IMR-90 (cell line): ENCODE data around the gene ZSCAN10. TPM values are rescaled to one million over a fixed set of nuclear protein-coding genes. Genes with fewer than 3 reads are reported as not detected.

Source experiments
- ATAC-seq: fragments of 200-7000 bp; cut with Tn5 transposase; 2 replicates; pipeline ENCODE4 v1.9.1; 2020; ENCODE audit warnings: low read depth, mild to moderate bottlenecking, moderate library complexity
- BruUV-seq: library from RNA; stranded (reverse); fragments of 400-500 nt; replicated peaks from 2 replicates; lab custom pipeline; 2021; lab: Mats Ljungman, UMichigan
- CTCF ChIA-PET: fragments of 300-600 bp; formaldehyde crosslinking; extraction: SDS; loops from one replicate; lab custom pipeline; 2021; ENCODE audit warnings: antibody characterized with exemption; lab: Yijun Ruan, JAX
- POLR2A ChIA-PET: fragments of 300-600 bp; sonication (Branson Sonifier 250); formaldehyde crosslinking; loops from one replicate; lab custom pipeline; 2022; ENCODE audit warnings: antibody characterized with exemption; ENCODE audit not compliant: unreplicated experiment; lab: Charles Lee
- DNase-seq: peaks from one replicate; pipeline ENCODE4 v3.0.0; 2013
- H2AFZ ChIP-seq: replicated peaks from 2 replicates; pipeline ENCODE3; 2013; ENCODE audit warnings: low read length, mild to moderate bottlenecking; ENCODE audit not compliant: poor library complexity
- H2AK5ac ChIP-seq: 2 replicates; pipeline ENCODE4 v1.6.1; 2013; ENCODE audit warnings: low read depth, low read length, inconsistent platforms
- H2AK9ac ChIP-seq: replicated peaks from 2 replicates; pipeline ENCODE3; 2013; ENCODE audit warnings: mild to moderate bottlenecking, low read depth, low read length, moderate library complexity; ENCODE audit not compliant: poor library complexity
- H2BK120ac ChIP-seq: 2 replicates; pipeline ENCODE4 v1.6.1; 2013; ENCODE audit warnings: low read depth, low read length, inconsistent platforms
- H2BK15ac ChIP-seq: 3 replicates; pipeline ENCODE4 v1.6.1; 2013; ENCODE audit warnings: low read depth, low read length, inconsistent platforms
- H2BK20ac ChIP-seq: 2 replicates; pipeline ENCODE4 v1.6.1; 2013; ENCODE audit warnings: low read depth, mild to moderate bottlenecking, inconsistent platforms, low read length, moderate library complexity
- H2BK5ac ChIP-seq: 2 replicates; pipeline ENCODE4 v1.6.1; 2013; ENCODE audit warnings: mild to moderate bottlenecking, low read depth, low read length, inconsistent platforms; ENCODE audit not compliant: poor library complexity, severe bottlenecking
- H3K14ac ChIP-seq: replicated peaks from 2 replicates; pipeline ENCODE4 v1.6.1; 2013; ENCODE audit warnings: low read depth, low read length, inconsistent platforms
- H3K18ac ChIP-seq: 2 replicates; pipeline ENCODE4 v1.6.1; 2013; ENCODE audit warnings: low read depth, low read length, control low read depth
- H3K23ac ChIP-seq: 2 replicates; pipeline ENCODE4 v1.6.1; 2013; ENCODE audit warnings: low read depth, low read length, inconsistent platforms
- H3K27ac ChIP-seq: 2 replicates; pipeline ENCODE4 v1.5.1; 2013; ENCODE audit warnings: mild to moderate bottlenecking, control low read depth, low read length; ENCODE audit not compliant: insufficient read depth
- H3K27me3 ChIP-seq: 2 replicates; pipeline ENCODE4 v1.6.1; 2013; ENCODE audit warnings: low read length; ENCODE audit not compliant: control insufficient read depth, insufficient read depth
- H3K36me3 ChIP-seq: 2 replicates; pipeline ENCODE4 v1.6.1; 2013; ENCODE audit warnings: low read length, mixed read lengths; ENCODE audit not compliant: control insufficient read depth, insufficient read depth
- H3K4ac ChIP-seq: 2 replicates; pipeline ENCODE4 v1.6.1; 2013; ENCODE audit warnings: low read depth, low read length, inconsistent platforms
- H3K4me1 ChIP-seq: 2 replicates; pipeline ENCODE4 v1.6.1; 2013; ENCODE audit warnings: low read length, mixed read lengths; ENCODE audit not compliant: control insufficient read depth, insufficient read depth
- H3K4me2 ChIP-seq: 2 replicates; pipeline ENCODE4 v1.6.1; 2013; ENCODE audit warnings: low read depth, mild to moderate bottlenecking, control low read depth, low read length, moderate library complexity
- H3K4me3 ChIP-seq: 2 replicates; pipeline ENCODE4 v1.5.1; 2013; ENCODE audit warnings: low read depth, mild to moderate bottlenecking, control low read depth, low read length, moderate library complexity; ENCODE audit not compliant: insufficient read depth
- H3K56ac ChIP-seq: 2 replicates; pipeline ENCODE4 v1.6.1; 2013; ENCODE audit warnings: low read length, inconsistent platforms; ENCODE audit not compliant: insufficient read depth; ENCODE audit errors: extremely low read depth
- H3K79me1 ChIP-seq, 2 experiments: 2 replicates each; pipeline ENCODE4 v1.6.1; 2013; ENCODE audit warnings: low read length in 2 of 2, inconsistent platforms in 1 of 2, low read depth in 1 of 2
- H3K9ac ChIP-seq: 2 replicates; pipeline ENCODE4 v1.6.1; 2013; ENCODE audit warnings: low read depth, low read length, control low read depth
- H3K9me1 ChIP-seq: 2 replicates; pipeline ENCODE4 v1.6.1; 2013; ENCODE audit warnings: low read length, inconsistent platforms; ENCODE audit not compliant: insufficient read depth
- H3K9me3 ChIP-seq: 2 replicates; pipeline ENCODE4 v1.6.1; 2013; ENCODE audit warnings: low read length; ENCODE audit not compliant: control insufficient read depth, insufficient read depth
- H4K20me1 ChIP-seq: 2 replicates; pipeline ENCODE4 v1.6.1; 2013; ENCODE audit warnings: low read length, inconsistent platforms; ENCODE audit not compliant: insufficient read depth
- H4K5ac ChIP-seq: 2 replicates; pipeline ENCODE4 v1.6.1; 2013; ENCODE audit warnings: mild to moderate bottlenecking, low read depth, low read length, control low read depth
- H4K8ac ChIP-seq, 2 experiments: 2 replicates each; pipeline ENCODE4 v1.6.1; 2013; ENCODE audit warnings: low read depth in 2 of 2, low read length in 2 of 2, control low read depth in 1 of 2, inconsistent platforms in 1 of 2
- H4K91ac ChIP-seq: 2 replicates; pipeline ENCODE4 v1.6.1; 2013; ENCODE audit warnings: low read depth, low read length, inconsistent platforms; ENCODE audit not compliant: insufficient read depth
- CEBPB ChIP-seq: IDR thresholded peaks from 2 replicates; pipeline ENCODE4 v1.6.1; 2012; ENCODE audit warnings: low read depth, low read length, improper control_type of control experiment
- MAZ ChIP-seq: IDR thresholded peaks from 2 replicates; pipeline ENCODE4 v1.6.1; 2012; ENCODE audit warnings: low read depth, mild to moderate bottlenecking, low read length, improper control_type of control experiment, moderate library complexity, borderline replicate concordance
- MXI1 ChIP-seq: IDR thresholded peaks from 2 replicates; pipeline ENCODE4 v1.6.1; 2012; ENCODE audit warnings: low read depth, mild to moderate bottlenecking, low read length, moderate library complexity, borderline replicate concordance
- POLR2A ChIP-seq: IDR thresholded peaks from 2 replicates; pipeline ENCODE4 v1.6.1; 2012; ENCODE audit warnings: mild to moderate bottlenecking, low read depth, low read length
- RAD21 ChIP-seq: IDR thresholded peaks from 2 replicates; pipeline ENCODE4 v1.6.1; 2012; ENCODE audit warnings: low read length, improper control_type of control experiment
- WGBS, 2 experiments: methylation state at CpG; one replicate each; pipeline versions ENCODE4 v1.1.5 to v1.1.7; 2013; ENCODE audit warnings: missing lambda C conversion rate in 2 of 2; ENCODE audit not compliant: insufficient read length in 1 of 2; ENCODE audit errors: extremely low coverage in 2 of 2; 5-methylcytosine and 5-hydroxymethylcytosine counted together
- dilution Hi-C: fragments of 300-500 bp; cut with HindIII; formaldehyde crosslinking; loops from one replicate; pipeline ENCODE4 v1.14.3; 2018; ENCODE audit warnings: low sequenced_read_pairs; ENCODE audit not compliant: unreplicated experiment
- in situ Hi-C: fragments of 300-500 bp; cut with MboI; formaldehyde crosslinking; loops from 3 replicates; pipeline ENCODE4 v1.14.3; 2019; ENCODE audit warnings: low sequenced_read_pairs, inconsistent platforms, mixed read lengths
- intact Hi-C: fragments of 100-400 bp; cut with micrococcal nuclease; formaldehyde crosslinking; loops from 2 replicates; pipeline ENCODE4 v1.10.0; 2022
- polyA plus RNA-seq, 3 experiments: library from polyadenylated mRNA; depleted of rRNA; stranded (reverse); fragments of >200 nt; gene quantifications; 2 replicates each; pipeline ENCODE4 v1.2.3, GENCODE V29; 2012; ENCODE audit warnings: low replicate concordance in 1 of 3
- total RNA-seq: library from RNA; depleted of rRNA; stranded (reverse); fragments of >200 nt; gene quantifications from 2 replicates; pipeline ENCODE4 v1.2.3, GENCODE V29; 2012
- TF ChIP-seq, protein P1 (sequence below): conservative IDR thresholded peaks from 2 replicates; pipeline ENCODE4 v1.5.1; 2012; ENCODE audit warnings: mild to moderate bottlenecking, low read depth, low read length, improper control_type of control experiment
- TF ChIP-seq, protein P2 (sequence below): fragments of 150-350 bp; IDR thresholded peaks from 2 replicates; pipeline ENCODE4 v1.6.1; 2017; ENCODE audit warnings: mild to moderate bottlenecking, antibody characterized with exemption, low read length, low read depth

The ZSCAN10 gene
- total and polyA plus RNA-seq, 2 of the 4 experiments (the other 2 are of a cell fraction), result not detected

DNA sequence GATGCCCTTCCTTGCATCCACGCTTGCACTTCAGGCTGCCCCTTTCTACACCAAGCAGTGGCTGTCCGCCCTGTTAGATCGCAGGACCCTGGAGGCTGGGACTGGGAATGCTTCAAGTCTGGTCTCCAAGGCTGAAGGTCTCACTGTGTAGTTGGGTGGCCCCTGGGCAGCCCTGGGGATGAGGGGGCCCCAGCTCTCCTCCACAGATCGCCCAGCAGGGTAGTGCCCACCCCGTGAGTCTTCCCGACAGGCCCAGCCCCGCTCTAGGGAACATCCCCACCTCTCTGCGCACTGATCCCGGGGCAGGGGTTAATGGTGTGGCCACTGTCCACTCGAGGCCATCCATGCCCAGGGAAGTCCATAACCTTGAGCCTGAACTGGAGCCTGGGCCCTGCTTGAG is 46.1 kb upstream of the ZSCAN10 start:
- CTCF ChIA-PET, result no interaction called here

More for the DNA sequence above, 46.1 kb upstream of the ZSCAN10 start:
- Histone ChIP-seq H2AK9ac (no peak overlapping the region), H3K27me3 (no peaks in the 10 kb centered on the region), H3K56ac (no peak overlapping the region), H3K9me3 (no peaks in the 10 kb centered on the region), H3K4me2 (no peak overlapping the region), H4K5ac (no peak overlapping the region), H2AFZ (no peak overlapping the region), H3K9ac (no peak overlapping the region), H2BK20ac (no peak overlapping the region), H3K23ac (no peak overlapping the region), H3K14ac (no peak overlapping the region), H2AK5ac (no peak overlapping the region), H4K20me1 (no peaks in the 10 kb centered on the region), H2BK5ac (no peak overlapping the region), H3K27ac (no peak overlapping the region), H3K9me1 (0 out of 2 replicates have a peak, but pooled peaks cover 10% of the 10 kb centered on the region), H3K36me3 (peaks cover 12% of the 10 kb centered on the region), H2BK120ac (no peak overlapping the region), H3K4ac (no peak overlapping the region), H3K18ac (no peak overlapping the region), H3K4me3 (no peak overlapping the region), H4K8ac (no peak overlapping the region), H2BK15ac (no peak overlapping the region), H3K4me1 (peaks cover 3% of the 10 kb centered on the region; the same call in 1 of the 2 replicates), H4K91ac (no peak overlapping the region), H3K79me1 (peaks cover 0 to 13% of the 10 kb centered on the region in 2 experiments; a peak in 2 of 4 replicates)
- dilution Hi-C loops (no loop called here), in situ Hi-C loops (no loop called here), intact Hi-C loops (no loop called here)
- no peak for DNase-seq
- no peak for ATAC-seq
- no peak for TF ChIP-seq RAD21
- no peak for TF ChIP-seq POLR2A
- TF ChIP-seq, protein P1, sequence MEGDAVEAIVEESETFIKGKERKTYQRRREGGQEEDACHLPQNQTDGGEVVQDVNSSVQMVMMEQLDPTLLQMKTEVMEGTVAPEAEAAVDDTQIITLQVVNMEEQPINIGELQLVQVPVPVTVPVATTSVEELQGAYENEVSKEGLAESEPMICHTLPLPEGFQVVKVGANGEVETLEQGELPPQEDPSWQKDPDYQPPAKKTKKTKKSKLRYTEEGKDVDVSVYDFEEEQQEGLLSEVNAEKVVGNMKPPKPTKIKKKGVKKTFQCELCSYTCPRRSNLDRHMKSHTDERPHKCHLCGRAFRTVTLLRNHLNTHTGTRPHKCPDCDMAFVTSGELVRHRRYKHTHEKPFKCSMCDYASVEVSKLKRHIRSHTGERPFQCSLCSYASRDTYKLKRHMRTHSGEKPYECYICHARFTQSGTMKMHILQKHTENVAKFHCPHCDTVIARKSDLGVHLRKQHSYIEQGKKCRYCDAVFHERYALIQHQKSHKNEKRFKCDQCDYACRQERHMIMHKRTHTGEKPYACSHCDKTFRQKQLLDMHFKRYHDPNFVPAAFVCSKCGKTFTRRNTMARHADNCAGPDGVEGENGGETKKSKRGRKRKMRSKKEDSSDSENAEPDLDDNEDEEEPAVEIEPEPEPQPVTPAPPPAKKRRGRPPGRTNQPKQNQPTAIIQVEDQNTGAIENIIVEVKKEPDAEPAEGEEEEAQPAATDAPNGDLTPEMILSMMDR, result no peak
- no peak for TF ChIP-seq MAZ
- TF ChIP-seq, protein P2, sequence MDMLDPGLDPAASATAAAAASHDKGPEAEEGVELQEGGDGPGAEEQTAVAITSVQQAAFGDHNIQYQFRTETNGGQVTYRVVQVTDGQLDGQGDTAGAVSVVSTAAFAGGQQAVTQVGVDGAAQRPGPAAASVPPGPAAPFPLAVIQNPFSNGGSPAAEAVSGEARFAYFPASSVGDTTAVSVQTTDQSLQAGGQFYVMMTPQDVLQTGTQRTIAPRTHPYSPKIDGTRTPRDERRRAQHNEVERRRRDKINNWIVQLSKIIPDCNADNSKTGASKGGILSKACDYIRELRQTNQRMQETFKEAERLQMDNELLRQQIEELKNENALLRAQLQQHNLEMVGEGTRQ, result no peak
- no peak for TF ChIP-seq CEBPB
- TF ChIP-seq MXI1, result no peak
- BruUV-seq, result no TSS peak
- 73% methylated on average over 7 of the region's 10 CpGs; no CpG with 5 or more reads in 1 of the 2 experiments for whole genome bisulfite sequencing, 2 experiments
- POLR2A ChIA-PET, result interaction anchor here (0.5 kb wide), 1 partner anchor 8 kb away, joined by 3 read pairs; no protein-coding TSS in a partner anchor
